ENCODE results near the gene CLCA2. TPM values are rescaled to one million over a fixed set of nuclear protein-coding genes. Genes with fewer than 3 reads are reported as not detected.

The CLCA2 gene
- polyA plus RNA-seq, 3 donors: not detected

DNA sequence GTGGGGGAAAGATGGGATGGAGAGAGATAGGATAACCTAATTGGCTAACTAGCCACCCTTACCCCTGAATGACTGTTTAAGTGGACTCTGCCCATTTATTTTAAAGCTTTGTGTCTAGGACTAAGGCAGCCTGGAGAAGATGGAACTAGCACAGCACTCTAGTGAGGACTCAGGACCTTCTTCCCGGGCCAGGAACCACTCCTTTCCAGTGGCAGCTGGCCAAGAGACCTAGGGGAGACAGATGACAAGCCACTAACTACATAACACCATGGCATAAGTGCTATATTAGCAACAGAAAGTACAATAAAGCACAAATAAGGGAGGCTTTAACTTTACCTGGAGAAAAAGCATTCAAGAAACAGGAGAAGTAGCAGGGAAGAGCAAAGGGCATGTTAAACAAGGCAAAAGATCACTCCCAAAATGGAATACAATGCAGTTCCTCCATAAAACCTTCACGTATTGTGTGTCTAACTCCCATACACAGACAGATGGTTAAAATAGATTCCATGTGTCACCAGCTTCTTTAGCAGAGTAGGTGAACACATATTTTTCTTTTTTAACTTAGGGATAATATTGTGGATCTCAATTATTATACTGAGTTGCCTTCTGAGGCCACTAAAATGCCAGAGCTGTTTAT lies 65.4 kb downstream of the CLCA2 start:
- no peaks in the 10 kb centered on the region for H3K9me3 ChIP-seq (replicated peaks in 1 of 2; ENCODE audit: control insufficient read depth in 1 of 2, insufficient read depth in 1 of 2, low read length in 2 of 2)
- no peaks in the 10 kb centered on the region for H3K36me3 ChIP-seq (replicated peaks in 1 of 2; ENCODE audit: control insufficient read depth in 1 of 2, insufficient read depth in 2 of 2, low read length in 2 of 2)
- Mint-ChIP-seq H3K27ac (no peak overlapping the region), H3K4me3 (no peak overlapping the region), H3K27me3 (ENCODE audit: low read depth in 3 of 3) (peaks cover 1 to 2% (median 2%) of the 10 kb centered on the region in 3 donors), H3K4me1 (no peaks in the 10 kb centered on the region), H3K9me3 (no peaks in the 10 kb centered on the region), H3K36me3 (no peaks in the 10 kb centered on the region)
- WGBS (ENCODE audit: insufficient coverage): no CpG with 5 or more reads among the region's 2 CpGs
- intact Hi-C loops (cut with micrococcal nuclease): no loop called here
- no peaks in the 10 kb centered on the region for H4K20me1 ChIP-seq (ENCODE audit: insufficient read depth, low read length)
- H3K4me1 ChIP-seq (ENCODE audit: control insufficient read depth in 1 of 2, insufficient read depth in 2 of 2, low read length in 2 of 2): no peaks in the 10 kb centered on the region
- no peak overlapping the region for H2AFZ ChIP-seq (ENCODE audit: insufficient read depth, low read depth, low read length, poor library complexity, severe bottlenecking)
- H3K4me3 ChIP-seq (replicated peaks in 1 of 3; ENCODE audit: low read depth in 2 of 3, low read length in 3 of 3): no peak overlapping the region
- H3K79me2 ChIP-seq (ENCODE audit: insufficient read depth, low read length): no peaks in the 10 kb centered on the region
- H3K4me2 ChIP-seq (replicated peaks; ENCODE audit: extremely low read depth, low read length, poor library complexity, severe bottlenecking): no peak overlapping the region
- no peaks in the 10 kb centered on the region for H3K27me3 ChIP-seq (ENCODE audit: control insufficient read depth in 2 of 2, insufficient read depth in 2 of 2, low read length in 2 of 2)
- H3K9ac ChIP-seq (ENCODE audit: insufficient read depth, low read length, poor library complexity, severe bottlenecking): no peak overlapping the region
- H3K27ac ChIP-seq (ENCODE audit: low read depth in 1 of 2, low read length in 2 of 2): no peak overlapping the region
- DNase-seq: no peak
- no peak for TF ChIP-seq CTCF (IDR thresholded peaks at IDR 0.05)

DNA sequence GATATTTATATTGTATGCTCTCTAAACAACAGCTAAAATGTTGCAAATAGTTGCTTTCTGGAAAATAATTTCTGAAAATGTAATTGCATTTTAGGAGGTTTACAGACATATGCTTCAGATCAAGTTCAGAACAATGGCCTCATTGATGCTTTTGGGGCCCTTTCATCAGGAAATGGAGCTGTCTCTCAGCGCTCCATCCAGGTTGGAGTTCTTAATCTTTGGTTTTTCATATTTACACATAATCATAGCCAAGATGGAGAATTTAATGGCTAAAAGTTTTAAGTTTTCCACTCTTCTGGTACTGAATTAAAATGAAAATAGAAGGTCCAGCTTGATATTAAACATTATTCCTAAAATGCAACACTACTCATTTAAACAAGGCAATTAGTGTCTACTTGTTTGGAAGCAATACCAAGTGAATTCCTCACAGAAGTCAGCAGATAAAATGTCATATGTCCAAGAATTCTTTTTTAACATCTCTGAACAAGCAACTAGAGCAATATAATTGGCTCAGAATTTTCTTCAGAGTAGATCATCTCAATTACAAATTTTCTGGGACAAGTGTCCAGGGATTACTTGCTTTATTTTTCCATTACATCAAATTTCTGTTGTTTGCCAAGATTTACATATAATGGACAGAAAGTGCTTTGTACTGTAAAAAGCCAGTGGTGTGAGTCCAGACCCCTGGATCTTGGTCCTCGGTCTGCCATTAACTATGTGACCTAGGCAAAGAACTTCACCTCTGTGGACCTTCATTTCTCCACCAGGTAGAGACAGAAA lies 67.4 kb downstream of the CLCA2 start:
- Histone ChIP-seq H3K4me2 (replicated peaks; ENCODE audit: extremely low read depth, low read length, poor library complexity, severe bottlenecking) (no peak overlapping the region), H3K36me3 (replicated peaks in 1 of 2; ENCODE audit: control insufficient read depth in 1 of 2, insufficient read depth in 2 of 2, low read length in 2 of 2) (no peaks in the 10 kb centered on the region), H4K20me1 (ENCODE audit: insufficient read depth, low read length) (no peaks in the 10 kb centered on the region), H2AFZ (ENCODE audit: insufficient read depth, low read depth, low read length, poor library complexity, severe bottlenecking) (no peak overlapping the region), H3K9ac (ENCODE audit: insufficient read depth, low read length, poor library complexity, severe bottlenecking) (no peak overlapping the region), H3K79me2 (ENCODE audit: insufficient read depth, low read length) (no peaks in the 10 kb centered on the region), H3K27ac (ENCODE audit: low read depth in 1 of 2, low read length in 2 of 2) (no peak overlapping the region), H3K27me3 (ENCODE audit: control insufficient read depth in 2 of 2, insufficient read depth in 2 of 2, low read length in 2 of 2) (no peaks in the 10 kb centered on the region), H3K4me1 (ENCODE audit: control insufficient read depth in 1 of 2, insufficient read depth in 2 of 2, low read length in 2 of 2) (no peaks in the 10 kb centered on the region), H3K4me3 (replicated peaks in 1 of 3; ENCODE audit: low read depth in 2 of 3, low read length in 3 of 3) (no peak overlapping the region), H3K9me3 (replicated peaks in 1 of 2; ENCODE audit: control insufficient read depth in 1 of 2, insufficient read depth in 1 of 2, low read length in 2 of 2) (no peaks in the 10 kb centered on the region)
- Mint-ChIP-seq H3K27ac (no peak overlapping the region), H3K4me3 (no peak overlapping the region), H3K4me1 (no peaks in the 10 kb centered on the region), H3K27me3 (ENCODE audit: low read depth in 3 of 3) (peaks cover 0 to under 1% (median 0%) of the 10 kb centered on the region in 3 donors), H3K36me3 (no peaks in the 10 kb centered on the region), H3K9me3 (no peaks in the 10 kb centered on the region)
- no peak for TF ChIP-seq CTCF (IDR thresholded peaks at IDR 0.05)
- intact Hi-C loops (cut with micrococcal nuclease): no loop called here
- WGBS (ENCODE audit: insufficient coverage): no CpG with 5 or more reads among the region's 2 CpGs
- no peak for DNase-seq

Data from CD14-positive monocyte (primary cell).